ENCODE data around the gene TENT5A. TPM values are rescaled to one million over a fixed set of nuclear protein-coding genes. Genes with fewer than 3 reads are reported as not detected.

The TENT5A gene
- total and polyA plus RNA-seq, 2 donors (not counting 3 experiments of a cell fraction or from before 2014, with no cell fraction given), result 0.26 to 1.2 TPM

- Histone ChIP-seq H3K79me2 (ENCODE audit: control insufficient read depth, insufficient read depth, low read length) (no peaks in the 10 kb centered on the region), H3K9ac (replicated peaks; ENCODE audit: extremely low read depth, insufficient read depth, low read length) (no peak overlapping the region), H4K20me1 (replicated peaks; ENCODE audit: control insufficient read depth, extremely low read depth, insufficient read depth, low read length) (no peaks in the 10 kb centered on the region), H3K9me1 (replicated peaks; ENCODE audit: control insufficient read depth, extremely low read depth, insufficient read depth, low read length) (no peaks in the 10 kb centered on the region), H2AFZ (ENCODE audit: low read depth, low read length) (no peak overlapping the region), H3K36me3 (ENCODE audit: control insufficient read depth in 2 of 2, extremely low read depth in 1 of 2, insufficient read depth in 2 of 2, low read length in 2 of 2) (no peaks in the 10 kb centered on the region), H3K4me2 (ENCODE audit: insufficient read depth, low read length) (peak overlapping the region; percentile 39), H3K27ac (ENCODE audit: insufficient read depth, low read depth, low read length) (no peak overlapping the region), H3K9me3 (replicated peaks; ENCODE audit: control insufficient read depth, insufficient read depth, low read length) (no peaks in the 10 kb centered on the region), H3K4me3 (replicated peaks in 1 of 3; ENCODE audit: insufficient read depth in 1 of 3, low read depth in 1 of 3, low read length in 3 of 3) (no peak overlapping the region), H3K27me3 (ENCODE audit: control insufficient read depth in 2 of 2, insufficient read depth in 2 of 2, low read length in 2 of 2) (peaks cover 28 to 46% of the 10 kb centered on the region in 2 experiments), H3K4me1 (ENCODE audit: control insufficient read depth, extremely low read depth, insufficient read depth, low read length) (peaks cover 12% of the 10 kb centered on the region)
- peak; percentile 92 for DNase-seq (ENCODE audit: low read depth, low spot score)
- peak; percentile 54 for TF ChIP-seq POLR2AphosphoS5 (IDR thresholded peaks at IDR 0.05; ENCODE audit: insufficient read depth, low read depth, low read length)
- TF ChIP-seq GATA2 (IDR thresholded peaks at IDR 0.05; ENCODE audit: insufficient read depth, insufficient read length, low read depth, low read length), result peak; percentile 74
- TF ChIP-seq JUN (IDR thresholded peaks at IDR 0.05; ENCODE audit: borderline replicate concordance, insufficient read depth, insufficient read length, low read depth), result peak; percentile 62
- TF ChIP-seq MYC (IDR thresholded peaks at IDR 0.05; ENCODE audit: low read depth, low read length), result no peak
- intact Hi-C loops (cut with micrococcal nuclease), result loop anchor here (1.0 to 2.0 kb wide), 6 partner anchors 13 to 1309 kb away; no protein-coding TSS in a partner anchor
- BruUV-seq (replicated peaks), result no TSS peak
- CTCF ChIA-PET, result interaction anchor here (0.7 to 1.8 kb wide), 12 partner anchors 9 to 504 kb away, joined by 3 to 9 read pairs (median 4); no protein-coding TSS in a partner anchor
- POLR2A ChIA-PET, result interaction anchor here (1.1 kb wide), 1 partner anchor 13 kb away, joined by 3 read pairs; no protein-coding TSS in a partner anchor
- FAIRE-seq, result peak; percentile 87
- dilution Hi-C loops (cut with MboI; ENCODE audit: extremely low pct_ligation_motif_present, low sequenced_read_pairs), result no loop called here
These were observed 14.1 kb upstream of the TENT5A start for GRCh38 chr6:81766482-81767069.

GRCh38 chr6:81764531-81764930 lies 12.1 kb upstream of the TENT5A start:
- TF ChIP-seq JUN (IDR thresholded peaks at IDR 0.05; ENCODE audit: borderline replicate concordance, insufficient read depth, insufficient read length, low read depth), result no peak
- no peak for TF ChIP-seq POLR2AphosphoS5 (IDR thresholded peaks at IDR 0.05; ENCODE audit: insufficient read depth, low read depth, low read length)
- no peak for TF ChIP-seq FOS (IDR thresholded peaks at IDR 0.05; ENCODE audit: borderline replicate concordance, insufficient read depth, low read length)
- no peak for TF ChIP-seq GATA2 (IDR thresholded peaks at IDR 0.05; ENCODE audit: insufficient read depth, insufficient read length, low read depth, low read length)
- no peak for TF ChIP-seq POLR2A (IDR thresholded peaks at IDR 0.05; ENCODE audit: low read depth, low read length)
- TF ChIP-seq MYC (IDR thresholded peaks at IDR 0.05; ENCODE audit: low read depth, low read length), result no peak
- TF ChIP-seq EZH2 (IDR thresholded peaks at IDR 0.05; ENCODE audit: borderline replicate concordance, low read depth, low read length, severe bottlenecking), result no peak
- TF ChIP-seq CTCF (IDR thresholded peaks at IDR 0.05; ENCODE audit: extremely low read depth in 1 of 2, insufficient read depth in 1 of 2, low read depth in 1 of 2, low read length in 2 of 2), result no peak
- TF ChIP-seq MAX (IDR thresholded peaks at IDR 0.05; ENCODE audit: insufficient read depth, insufficient read length), result no peak
- H3K9me3 ChIP-seq (replicated peaks; ENCODE audit: control insufficient read depth, insufficient read depth, low read length), result no peaks in the 10 kb centered on the region
- no peak overlapping the region for H2AFZ ChIP-seq (ENCODE audit: low read depth, low read length)
- dilution Hi-C loops (cut with MboI; ENCODE audit: extremely low pct_ligation_motif_present, low sequenced_read_pairs), result no loop called here
- no peak overlapping the region for H3K4me3 ChIP-seq (replicated peaks in 1 of 3; ENCODE audit: insufficient read depth in 1 of 3, low read depth in 1 of 3, low read length in 3 of 3)
- peaks cover 18% of the 10 kb centered on the region for H3K4me1 ChIP-seq (ENCODE audit: control insufficient read depth, extremely low read depth, insufficient read depth, low read length)
- no peak overlapping the region for H3K9ac ChIP-seq (replicated peaks; ENCODE audit: extremely low read depth, insufficient read depth, low read length)
- no peak for DNase-seq (ENCODE audit: low read depth, low spot score)
- H3K36me3 ChIP-seq (ENCODE audit: control insufficient read depth in 2 of 2, extremely low read depth in 1 of 2, insufficient read depth in 2 of 2, low read length in 2 of 2), result no peaks in the 10 kb centered on the region
- peaks cover 25 to 34% of the 10 kb centered on the region in 2 experiments for H3K27me3 ChIP-seq (ENCODE audit: control insufficient read depth in 2 of 2, insufficient read depth in 2 of 2, low read length in 2 of 2)
- no peaks in the 10 kb centered on the region for H3K9me1 ChIP-seq (replicated peaks; ENCODE audit: control insufficient read depth, extremely low read depth, insufficient read depth, low read length)
- no peaks in the 10 kb centered on the region for H3K79me2 ChIP-seq (ENCODE audit: control insufficient read depth, insufficient read depth, low read length)
- CTCF ChIA-PET, result interaction anchor here (3.5 kb wide), 1 partner anchor 11 kb away, joined by 9 read pairs; no protein-coding TSS in a partner anchor
- no peak overlapping the region for H3K27ac ChIP-seq (ENCODE audit: insufficient read depth, low read depth, low read length)
- intact Hi-C loops (cut with micrococcal nuclease), result no loop called here
- FAIRE-seq, result no peak
- POLR2A ChIA-PET, result no interaction called here
- no peaks in the 10 kb centered on the region for H4K20me1 ChIP-seq (replicated peaks; ENCODE audit: control insufficient read depth, extremely low read depth, insufficient read depth, low read length)
- H3K4me2 ChIP-seq (ENCODE audit: insufficient read depth, low read length), result no peak overlapping the region
- no TSS peak for BruUV-seq (replicated peaks)
